Bronchial epithelial cell (primary cell): ENCODE measurements around the gene SFTPA2. TPM values are rescaled to one million over a fixed set of nuclear protein-coding genes. Genes with fewer than 3 reads are reported as not detected.
A peak's percentile ranks its signal among the peaks of the same experiment; 100 is the strongest.
"Not testable (repeated sequence)": the region's sequence is repeated elsewhere in the genome, so short reads cannot be mapped to it uniquely, and the experiment has no call there.

Experiments used
- DNase-seq: peaks from one replicate; pipeline ENCODE4 v3.0.0-alpha.2; 2010; ENCODE audit warnings: low read depth
- FAIRE-seq: peaks from 2 replicates; lab custom pipeline; 2011; peaks lifted over from hg19 to GRCh38; lab: Jason Lieb, UNC
- H3K27me3 ChIP-seq: 2 replicates; pipeline ENCODE4 v1.5.1; 2011; ENCODE audit warnings: low read length; ENCODE audit not compliant: control insufficient read depth, insufficient read depth
- H3K36me3 ChIP-seq: 2 replicates; pipeline ENCODE4 v1.5.1; 2011; ENCODE audit warnings: low read length; ENCODE audit not compliant: control insufficient read depth, insufficient read depth
- H3K4me3 ChIP-seq: 2 replicates; pipeline ENCODE4 v1.5.1; 2011; ENCODE audit warnings: mild to moderate bottlenecking, low read depth, low read length, control low read depth
- total RNA-seq: library from RNA; depleted of rRNA; stranded (reverse); fragments of >200 nt; gene quantifications from 2 replicates; pipeline ENCODE4 v1.2.1, GENCODE V29; 2014
- TF ChIP-seq, protein P1 (sequence below): IDR thresholded peaks from 2 replicates; pipeline ENCODE4 v1.5.1; 2011; ENCODE audit warnings: mild to moderate bottlenecking, moderate library complexity, low read length, control low read depth, inconsistent platforms; ENCODE audit not compliant: insufficient read depth, severe bottlenecking

The SFTPA2 gene
- total RNA-seq, 1 donor from 2014 or later: not detected

DNA sequence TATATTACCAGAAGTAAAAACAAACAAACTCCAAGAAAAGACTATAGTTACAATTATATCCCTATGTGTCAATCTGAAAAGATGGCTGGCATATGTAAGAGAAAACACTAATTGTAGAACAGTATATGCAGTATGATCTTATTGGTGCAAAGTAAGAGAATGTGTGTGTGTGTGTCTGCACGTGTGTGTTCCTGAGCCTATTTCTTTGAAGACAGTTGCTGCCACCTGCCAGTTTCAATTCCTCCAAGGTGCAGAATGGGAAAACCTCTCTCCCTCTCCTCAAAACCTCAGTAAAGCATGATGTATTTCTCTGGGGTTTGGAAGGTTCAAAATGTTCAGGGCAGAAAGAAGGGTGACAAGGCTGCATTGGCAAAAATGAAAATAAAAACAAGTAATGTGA is 41.7 kb upstream of the SFTPA2 start:
- Histone ChIP-seq H3K4me3 (no peak overlapping the region), H3K36me3 (no peaks in the 10 kb centered on the region), H3K27me3 (peaks cover 2% of the 10 kb centered on the region)
- FAIRE-seq: no peak
- DNase-seq: no peak
- TF ChIP-seq, protein P1, sequence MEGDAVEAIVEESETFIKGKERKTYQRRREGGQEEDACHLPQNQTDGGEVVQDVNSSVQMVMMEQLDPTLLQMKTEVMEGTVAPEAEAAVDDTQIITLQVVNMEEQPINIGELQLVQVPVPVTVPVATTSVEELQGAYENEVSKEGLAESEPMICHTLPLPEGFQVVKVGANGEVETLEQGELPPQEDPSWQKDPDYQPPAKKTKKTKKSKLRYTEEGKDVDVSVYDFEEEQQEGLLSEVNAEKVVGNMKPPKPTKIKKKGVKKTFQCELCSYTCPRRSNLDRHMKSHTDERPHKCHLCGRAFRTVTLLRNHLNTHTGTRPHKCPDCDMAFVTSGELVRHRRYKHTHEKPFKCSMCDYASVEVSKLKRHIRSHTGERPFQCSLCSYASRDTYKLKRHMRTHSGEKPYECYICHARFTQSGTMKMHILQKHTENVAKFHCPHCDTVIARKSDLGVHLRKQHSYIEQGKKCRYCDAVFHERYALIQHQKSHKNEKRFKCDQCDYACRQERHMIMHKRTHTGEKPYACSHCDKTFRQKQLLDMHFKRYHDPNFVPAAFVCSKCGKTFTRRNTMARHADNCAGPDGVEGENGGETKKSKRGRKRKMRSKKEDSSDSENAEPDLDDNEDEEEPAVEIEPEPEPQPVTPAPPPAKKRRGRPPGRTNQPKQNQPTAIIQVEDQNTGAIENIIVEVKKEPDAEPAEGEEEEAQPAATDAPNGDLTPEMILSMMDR: no peak

DNA sequence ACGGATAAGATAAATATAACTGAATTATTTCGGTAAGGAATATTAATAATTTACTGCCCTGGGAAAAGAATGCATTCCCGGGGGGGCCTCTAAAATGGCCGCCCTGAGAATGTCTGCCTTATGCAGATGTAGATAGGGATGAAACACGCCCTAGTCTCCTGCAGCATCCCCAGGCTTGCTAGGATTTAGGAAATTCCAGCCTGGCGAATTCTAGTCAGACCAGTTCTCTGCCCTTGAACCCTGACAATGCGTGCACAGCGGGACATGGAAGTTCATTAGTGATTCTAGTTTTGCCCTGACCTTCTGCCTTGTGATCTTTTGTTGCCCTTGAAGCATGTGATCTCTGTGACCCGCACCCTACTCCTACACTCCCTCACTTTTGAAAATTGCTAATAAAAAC is 39.4 kb upstream of the SFTPA2 start:
- H3K27me3 ChIP-seq: not testable (repeated sequence)

DNA sequence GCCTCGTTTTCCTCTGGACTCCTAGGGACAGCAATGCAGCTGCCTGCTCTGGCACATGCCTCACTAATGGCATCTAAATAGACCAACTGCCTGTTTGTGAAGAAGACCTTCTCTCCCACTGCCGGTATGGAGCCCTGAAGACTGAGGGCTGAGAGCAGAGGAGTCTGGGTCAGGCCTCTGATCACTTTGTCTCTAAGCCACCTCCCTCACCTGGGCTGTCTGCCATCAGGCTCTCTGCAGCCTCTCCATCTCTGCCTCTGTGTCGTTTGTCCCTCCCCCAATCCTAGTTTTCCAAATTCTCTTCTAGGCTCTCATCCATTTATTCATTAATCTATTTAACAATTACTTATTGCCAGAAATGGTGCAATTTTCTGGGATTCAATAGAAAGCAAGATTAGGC is 35.3 kb upstream of the SFTPA2 start:
- TF ChIP-seq, protein P1: no peak
- H3K27me3 ChIP-seq: no peaks in the 10 kb centered on the region
- FAIRE-seq (no peak), DNase-seq (no peak)
- H3K36me3 ChIP-seq: no peaks in the 10 kb centered on the region
- no peak overlapping the region for H3K4me3 ChIP-seq

More for the DNA sequence above, 39.4 kb upstream of the SFTPA2 start:
- not testable (repeated sequence) for H3K36me3 ChIP-seq, H3K4me3 ChIP-seq, FAIRE-seq, DNase-seq

DNA sequence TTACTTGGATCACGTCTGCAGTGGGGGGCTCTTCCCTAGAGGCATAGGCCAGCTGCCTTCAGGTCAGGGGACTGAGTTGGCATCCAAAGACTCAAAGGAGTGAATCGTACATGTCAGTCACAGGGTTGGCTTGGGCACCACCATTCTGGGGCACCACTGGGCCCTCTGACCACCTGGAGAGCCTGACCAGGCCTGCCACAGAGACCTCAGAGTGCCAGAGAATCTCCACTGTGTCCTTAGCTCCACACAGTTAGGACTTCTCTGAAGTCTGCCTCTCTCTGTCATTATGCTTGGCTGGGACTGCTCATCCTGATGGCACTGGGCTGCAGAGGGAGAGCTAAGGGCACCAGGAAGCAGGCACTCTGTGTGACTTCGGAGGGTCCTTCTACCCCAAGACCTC is 34.4 kb upstream of the SFTPA2 start:
- not testable (repeated sequence) for H3K27me3 ChIP-seq, FAIRE-seq

DNA sequence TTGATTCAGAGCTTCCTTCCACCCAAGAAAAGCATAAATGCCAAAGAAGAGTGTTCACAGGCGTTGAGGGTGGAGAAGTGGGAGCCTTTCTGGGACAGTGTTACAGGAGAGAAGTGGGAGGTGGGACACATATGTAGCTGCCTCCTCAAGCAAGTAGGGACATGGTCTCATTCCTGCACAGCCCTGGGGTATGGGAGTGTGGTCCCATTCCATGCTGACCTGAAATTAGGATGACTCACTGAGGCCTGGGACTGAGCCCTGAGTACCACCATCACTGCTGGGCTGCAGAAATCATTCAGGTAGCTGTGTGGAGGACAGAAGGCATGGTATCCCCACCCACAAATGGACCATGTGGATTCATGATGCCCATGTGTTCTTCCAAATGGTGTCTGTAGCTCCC is 33.2 kb upstream of the SFTPA2 start:
- no peak overlapping the region for H3K4me3 ChIP-seq
- H3K36me3 ChIP-seq: no peaks in the 10 kb centered on the region
- H3K27me3 ChIP-seq: no peaks in the 10 kb centered on the region
- DNase-seq (no peak), FAIRE-seq (no peak)
- TF ChIP-seq, protein P1: no peak

More for the DNA sequence above, 34.4 kb upstream of the SFTPA2 start:
- not testable (repeated sequence) for H3K4me3 ChIP-seq, H3K36me3 ChIP-seq, DNase-seq

DNA sequence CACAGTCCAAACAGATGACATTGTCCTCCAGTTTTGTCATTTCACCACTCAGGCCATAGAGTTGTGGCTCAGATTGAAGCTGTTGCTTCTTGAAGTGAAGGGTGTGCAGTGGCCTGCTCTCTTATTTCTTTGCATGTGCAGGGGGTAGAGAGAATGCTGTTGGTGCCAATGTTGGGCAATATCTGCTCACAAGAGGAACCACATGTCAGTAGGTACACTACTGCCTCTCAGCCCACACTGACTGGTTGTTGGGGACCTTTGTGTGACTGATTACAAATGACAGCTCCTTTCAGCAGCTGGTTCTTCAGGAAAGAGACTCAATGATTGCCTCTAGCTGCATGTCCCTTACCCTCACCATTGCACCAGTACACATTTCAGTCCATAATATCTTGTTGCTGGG is 28.6 kb upstream of the SFTPA2 start:
- FAIRE-seq (no peak), DNase-seq (no peak)
- Histone ChIP-seq H3K27me3 (no peaks in the 10 kb centered on the region), H3K36me3 (no peaks in the 10 kb centered on the region), H3K4me3 (no peak overlapping the region)
- TF ChIP-seq, protein P1: no peak

DNA sequence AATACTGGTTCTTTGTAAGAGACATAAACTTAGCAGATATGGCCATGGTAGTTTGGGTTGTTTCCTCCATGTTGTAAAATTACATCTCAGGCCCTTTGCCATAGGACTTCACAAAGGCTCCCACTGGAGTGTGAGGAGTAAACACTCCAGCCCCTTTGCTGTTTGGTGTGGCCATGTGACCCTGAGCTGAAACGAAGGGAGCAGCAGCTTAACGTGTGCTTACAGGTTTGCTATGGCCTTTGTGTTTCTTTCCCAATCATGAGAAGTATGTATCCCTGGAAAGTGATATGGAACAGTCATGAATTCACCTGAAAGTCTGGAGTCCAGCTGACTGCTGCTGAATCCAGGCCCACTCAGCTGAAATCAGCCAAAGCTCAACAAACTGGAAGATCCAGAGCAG is 26.7 kb upstream of the SFTPA2 start:
- FAIRE-seq (no peak), DNase-seq (peak; percentile 46)
- H3K4me3 ChIP-seq: no peak overlapping the region
- H3K27me3 ChIP-seq: no peaks in the 10 kb centered on the region
- TF ChIP-seq, protein P1: no peak
- no peaks in the 10 kb centered on the region for H3K36me3 ChIP-seq
